CD4-positive, alpha-beta T cell treated with Interleukin-6 at 100 ng/mL for 8 hours (primary cell): ENCODE results near the gene PPP4R2.

ENCODE experiments used
- DNase-seq: peaks from one replicate; pipeline ENCODE4 v3.0.0-alpha.2; 2020; ENCODE audit warnings: mixed read lengths, low spot score

Gene PPP4R2

DNA sequence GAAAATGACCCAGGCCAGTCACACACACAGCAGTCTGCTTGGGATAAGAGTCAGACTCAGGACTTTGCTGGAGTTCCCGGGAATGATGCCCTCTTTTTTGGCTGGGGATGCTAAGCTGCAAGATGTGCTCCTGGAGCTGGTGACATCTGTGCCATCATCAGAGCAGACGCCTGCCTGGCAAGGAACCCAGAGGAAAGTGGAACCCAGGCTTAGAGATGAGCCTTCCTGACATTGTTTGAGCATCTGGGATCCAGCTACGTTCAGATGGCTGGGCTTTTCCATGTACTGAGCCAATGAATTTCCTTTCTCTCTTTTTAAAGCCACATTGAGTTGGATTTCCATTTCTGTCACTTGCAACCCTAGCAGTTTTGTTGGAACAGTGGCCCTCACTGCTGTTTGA lies 118.1 kb downstream of the PPP4R2 start:
- no peak for DNase-seq

DNA sequence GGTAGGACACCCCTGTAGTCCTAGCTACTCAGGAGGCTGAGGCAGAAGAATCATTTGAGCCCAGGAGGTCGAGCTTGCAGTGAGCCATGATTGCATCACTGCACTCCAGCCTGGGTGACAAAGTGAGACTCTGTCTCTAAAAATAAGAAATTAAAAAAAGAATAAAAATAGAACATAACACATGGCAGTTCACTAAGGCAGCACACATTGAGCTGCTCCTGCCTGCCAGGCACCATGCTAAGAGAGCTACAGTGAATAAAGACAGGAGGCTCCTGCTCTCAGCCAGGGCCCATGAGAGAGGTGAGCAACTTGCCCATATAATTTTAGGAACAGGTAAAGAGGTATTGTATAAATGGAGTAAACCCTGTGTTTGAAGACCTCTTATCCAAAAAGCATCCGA lies 119.2 kb downstream of the PPP4R2 start:
- DNase-seq = no peak
